Activated CD4-positive, alpha-beta T cell treated with anti-CD3 and anti-CD28 coated beads for 36 hours (primary cell): ENCODE results near the gene QSOX2. TPM values are rescaled to one million over a fixed set of nuclear protein-coding genes. Genes with fewer than 3 reads are reported as not detected.
A peak's percentile ranks its signal among the peaks of the same experiment; 100 is the strongest.

Experiments used
- ATAC-seq: fragments of 200-7000 bp; cut with Tn5 transposase; one replicate; pipeline ENCODE4 v1.10.0; 2021; ENCODE audit warnings: mild to moderate bottlenecking, moderate library complexity
- CTCF ChIA-PET: fragments of 350-600 bp; sonication (Branson Sonifier 250); formaldehyde crosslinking; loops from one replicate; lab custom pipeline; 2021; ENCODE audit warnings: antibody characterized with exemption; lab: Charles Lee
- POLR2A ChIA-PET: fragments of 350-600 bp; sonication (Branson Sonifier 250); formaldehyde crosslinking; loops from one replicate; lab custom pipeline; 2021; ENCODE audit warnings: antibody characterized with exemption, inconsistent platforms; lab: Charles Lee
- DNase-seq: peaks from one replicate; pipeline ENCODE4 v3.0.0-alpha.2; 2020
- H3K27ac Mint-ChIP-seq: one replicate; pipeline ENCODE4 v1.8.0; 2021; ENCODE audit warnings: mixed read lengths
- H3K27me3 Mint-ChIP-seq: one replicate; pipeline ENCODE4 v1.8.0; 2021; ENCODE audit warnings: mixed read lengths
- H3K36me3 Mint-ChIP-seq: one replicate; pipeline ENCODE4 v1.8.0; 2021; ENCODE audit warnings: low read depth, mixed read lengths
- H3K4me1 Mint-ChIP-seq: one replicate; pipeline ENCODE4 v1.8.0; 2021; ENCODE audit warnings: mixed read lengths
- H3K4me3 Mint-ChIP-seq: one replicate; pipeline ENCODE4 v1.8.0; 2021; ENCODE audit warnings: mild to moderate bottlenecking, moderate library complexity, mixed read lengths
- H3K9me3 Mint-ChIP-seq: one replicate; pipeline ENCODE4 v1.8.0; 2021; ENCODE audit warnings: low read depth, mixed read lengths
- intact Hi-C, 2 experiments: fragments of 100-400 bp; cut with DNase I in 1 of 2; cut with micrococcal nuclease in 1 of 2; formaldehyde crosslinking; loops; one replicate each; pipeline versions ENCODE4 v1.14.2 to v1.15.1; 2022 to 2024; cut with DNase I, micrococcal nuclease
- total RNA-seq, 2 experiments: library from RNA; stranded (reverse); gene quantifications; one replicate each; pipeline ENCODE4 v1.2.3, GENCODE V29; 2021

The QSOX2 gene
- total RNA-seq, 2 experiments from 2014 or later, result 18.1 to 21.2 TPM

- peaks cover 20% of the 10 kb centered on the region for H3K4me1 Mint-ChIP-seq
- CTCF ChIA-PET, result interaction anchor here (0.6 kb wide), 1 partner anchor 586 kb away, joined by 3 read pairs; no protein-coding TSS in a partner anchor
- DNase-seq (no peak), ATAC-seq (no peak)
- H3K27me3 Mint-ChIP-seq, result no peaks in the 10 kb centered on the region
- intact Hi-C loops, result no loop called here
- H3K36me3 Mint-ChIP-seq, result peaks cover 25% of the 10 kb centered on the region
- no peak overlapping the region for H3K4me3 Mint-ChIP-seq
- POLR2A ChIA-PET, result interaction anchor here (1.0 kb wide), 1 partner anchor 18 kb away, joined by 3 read pairs; no protein-coding TSS in a partner anchor
- no peaks in the 10 kb centered on the region for H3K9me3 Mint-ChIP-seq
- H3K27ac Mint-ChIP-seq, result no peak overlapping the region
Observed at GRCh38 chr9:136223871-136224640, 21.6 kb downstream of the QSOX2 start.

DNA sequence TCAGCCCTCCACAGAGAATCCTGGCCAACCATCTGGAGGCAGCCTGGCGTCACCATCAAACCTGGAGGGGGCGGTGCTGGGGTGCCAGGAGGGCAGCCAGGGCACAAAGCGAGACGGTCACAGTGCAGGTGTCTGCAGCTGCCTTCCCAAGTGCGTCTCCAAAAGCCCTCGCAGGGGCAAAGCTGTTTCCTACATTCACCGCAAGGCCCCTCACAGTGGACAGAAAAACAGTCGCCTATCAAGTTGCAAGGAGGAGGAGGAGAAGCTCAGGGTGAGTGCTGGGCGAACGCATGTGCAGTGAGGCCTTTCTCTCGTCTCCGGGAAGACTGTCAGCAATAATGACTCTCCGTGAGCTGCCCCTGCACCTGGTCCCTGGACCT lies 22.7 kb downstream of the QSOX2 start:
- Mint-ChIP-seq H3K4me1 (peaks cover 10% of the 10 kb centered on the region), H3K36me3 (peaks cover 24% of the 10 kb centered on the region), H3K9me3 (no peaks in the 10 kb centered on the region), H3K27ac (no peak overlapping the region), H3K27me3 (no peaks in the 10 kb centered on the region), H3K4me3 (no peak overlapping the region)
- ATAC-seq (no peak), DNase-seq (no peak)
- ChIA-PET CTCF (no interaction called here), POLR2A (interaction anchor here (1.0 kb wide), 1 partner anchor 20 kb away, joined by 3 read pairs; no protein-coding TSS in a partner anchor)
- intact Hi-C loops, result no loop called here

- Mint-ChIP-seq H3K27me3 (no peaks in the 10 kb centered on the region), H3K4me3 (no peak overlapping the region), H3K27ac (no peak overlapping the region), H3K9me3 (no peaks in the 10 kb centered on the region), H3K4me1 (peaks cover 9% of the 10 kb centered on the region), H3K36me3 (peaks cover 24% of the 10 kb centered on the region)
- ChIA-PET POLR2A (no interaction called here), CTCF (no interaction called here)
- intact Hi-C loops, result no loop called here
- DNase-seq, result no peak
- ATAC-seq, result no peak
Observed at GRCh38 chr9:136222166-136222905, 23.3 kb downstream of the QSOX2 start.

DNA sequence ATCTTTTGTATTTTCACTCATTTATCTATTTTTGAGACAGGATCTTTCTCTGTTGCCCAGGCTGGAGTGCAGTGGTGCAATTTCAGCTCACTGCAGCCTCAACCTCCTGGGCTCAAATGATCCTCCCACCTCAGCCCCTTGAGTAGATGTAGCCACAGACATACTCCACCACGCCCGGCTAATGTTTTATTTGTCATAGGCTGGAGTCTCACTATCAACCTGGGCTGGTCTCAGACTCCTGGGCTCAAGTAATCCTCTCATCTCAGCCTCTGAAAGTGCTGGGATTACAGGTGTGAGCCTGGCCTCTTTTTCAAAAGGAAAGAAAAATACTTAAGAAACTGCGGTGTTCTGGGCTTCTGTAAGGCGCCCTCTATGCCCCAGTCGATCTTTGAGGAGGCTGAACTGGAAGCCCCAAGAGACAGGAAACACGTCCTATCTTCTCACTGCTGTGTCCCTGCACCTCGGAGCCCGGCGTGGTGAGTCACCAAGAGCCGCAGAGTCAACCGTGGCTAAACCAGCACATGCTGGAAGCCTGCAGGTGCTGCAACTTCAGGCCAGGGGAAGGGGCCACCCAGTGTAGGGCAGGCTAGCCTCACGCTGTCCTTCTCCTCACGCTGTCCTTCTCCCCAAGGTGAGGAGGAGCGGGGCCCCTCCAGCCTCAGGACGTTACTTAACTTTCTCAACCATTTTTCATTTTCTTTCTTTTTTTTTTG lies 25.4 kb downstream of the QSOX2 start:
- intact Hi-C loops, result no loop called here
- H3K36me3 Mint-ChIP-seq, result peaks cover 33% of the 10 kb centered on the region
- POLR2A ChIA-PET, result no interaction called here
- no peaks in the 10 kb centered on the region for H3K27me3 Mint-ChIP-seq
- no peaks in the 10 kb centered on the region for H3K9me3 Mint-ChIP-seq
- H3K4me3 Mint-ChIP-seq, result no peak overlapping the region
- DNase-seq (peak; percentile 52), ATAC-seq (peak; percentile 89)
- peaks cover 3% of the 10 kb centered on the region for H3K4me1 Mint-ChIP-seq
- peak overlapping the region; percentile 13 for H3K27ac Mint-ChIP-seq
- CTCF ChIA-PET, result no interaction called here

- CTCF ChIA-PET, result no interaction called here
- Mint-ChIP-seq H3K4me3 (no peak overlapping the region), H3K27ac (no peak overlapping the region), H3K4me1 (peaks cover 2% of the 10 kb centered on the region), H3K27me3 (no peaks in the 10 kb centered on the region), H3K9me3 (no peaks in the 10 kb centered on the region), H3K36me3 (peaks cover 38% of the 10 kb centered on the region)
- intact Hi-C loops, result no loop called here
- ATAC-seq (no peak), DNase-seq (no peak)
- POLR2A ChIA-PET, result no interaction called here
Observed at GRCh38 chr9:136219276-136219675, 26.3 kb downstream of the QSOX2 start.

GRCh38 chr9:136218673-136219072 lies 26.9 kb downstream of the QSOX2 start:
- no peaks in the 10 kb centered on the region for H3K9me3 Mint-ChIP-seq
- no peaks in the 10 kb centered on the region for H3K27me3 Mint-ChIP-seq
- ChIA-PET POLR2A (no interaction called here), CTCF (interaction anchor here (0.7 kb wide), 1 partner anchor 10 kb away, joined by 3 read pairs; no protein-coding TSS in a partner anchor)
- no peak for ATAC-seq
- H3K36me3 Mint-ChIP-seq, result peaks cover 42% of the 10 kb centered on the region
- intact Hi-C loops, result no loop called here
- no peak overlapping the region for H3K27ac Mint-ChIP-seq
- H3K4me3 Mint-ChIP-seq, result no peak overlapping the region
- DNase-seq, result no peak
- peaks cover 2% of the 10 kb centered on the region for H3K4me1 Mint-ChIP-seq

GRCh38 chr9:136218271-136218670 lies 27.3 kb downstream of the QSOX2 start:
- intact Hi-C loops, result no loop called here
- Mint-ChIP-seq H3K4me3 (no peak overlapping the region), H3K27me3 (no peaks in the 10 kb centered on the region), H3K36me3 (peaks cover 42% of the 10 kb centered on the region), H3K27ac (no peak overlapping the region), H3K4me1 (peaks cover 2% of the 10 kb centered on the region), H3K9me3 (no peaks in the 10 kb centered on the region)
- DNase-seq, result no peak
- POLR2A ChIA-PET, result no interaction called here
- no peak for ATAC-seq
- CTCF ChIA-PET, result interaction anchor here (0.7 kb wide), 1 partner anchor 10 kb away, joined by 3 read pairs; no protein-coding TSS in a partner anchor

- ChIA-PET POLR2A (no interaction called here), CTCF (no interaction called here)
- H3K27me3 Mint-ChIP-seq, result no peaks in the 10 kb centered on the region
- no peak for ATAC-seq
- peaks cover 43% of the 10 kb centered on the region for H3K36me3 Mint-ChIP-seq
- no peak overlapping the region for H3K27ac Mint-ChIP-seq
- H3K4me3 Mint-ChIP-seq, result no peak overlapping the region
- H3K4me1 Mint-ChIP-seq, result peaks cover 2% of the 10 kb centered on the region
- no peaks in the 10 kb centered on the region for H3K9me3 Mint-ChIP-seq
- no peak for DNase-seq
- intact Hi-C loops, result no loop called here
Observed at GRCh38 chr9:136216541-136217244, 28.9 kb downstream of the QSOX2 start.

GRCh38 chr9:136213733-136214132 lies 31.9 kb downstream of the QSOX2 start:
- Mint-ChIP-seq H3K27ac (no peak overlapping the region), H3K27me3 (no peaks in the 10 kb centered on the region), H3K36me3 (peaks cover 45% of the 10 kb centered on the region), H3K9me3 (no peaks in the 10 kb centered on the region), H3K4me1 (no peaks in the 10 kb centered on the region), H3K4me3 (no peak overlapping the region)
- DNase-seq (no peak), ATAC-seq (no peak)
- intact Hi-C loops, result no loop called here
- CTCF ChIA-PET, result no interaction called here
- POLR2A ChIA-PET, result no interaction called here

GRCh38 chr9:136212345-136212950 lies 33.2 kb downstream of the QSOX2 start:
- Mint-ChIP-seq H3K4me3 (no peak overlapping the region), H3K9me3 (no peaks in the 10 kb centered on the region), H3K4me1 (no peaks in the 10 kb centered on the region), H3K36me3 (peaks cover 45% of the 10 kb centered on the region), H3K27ac (no peak overlapping the region), H3K27me3 (no peaks in the 10 kb centered on the region)
- CTCF ChIA-PET, result no interaction called here
- intact Hi-C loops, result no loop called here
- POLR2A ChIA-PET, result no interaction called here
- DNase-seq (no peak), ATAC-seq (no peak)
